GM13976 (cell line): ENCODE results near the gene CD58.

Experiments
- DNase-seq: peaks from one replicate; pipeline ENCODE4 v3.0.0; 2012; ENCODE audit warnings: low spot score
- in situ Hi-C: fragments of 300-500 bp; cut with MboI; formaldehyde crosslinking; loops from one replicate; pipeline ENCODE4 v1.12.0; 2022; ENCODE audit warnings: low sequenced_read_pairs, mixed read lengths, inconsistent platforms; ENCODE audit not compliant: unreplicated experiment
- TF ChIP-seq, protein P1 (sequence below): IDR thresholded peaks from 2 replicates; pipeline ENCODE4 v1.5.1; 2012; ENCODE audit warnings: borderline replicate concordance, mild to moderate bottlenecking; ENCODE audit not compliant: insufficient read depth; ENCODE audit errors: extremely low read depth, missing control alignments, control extremely low read depth

The CD58 gene

DNA sequence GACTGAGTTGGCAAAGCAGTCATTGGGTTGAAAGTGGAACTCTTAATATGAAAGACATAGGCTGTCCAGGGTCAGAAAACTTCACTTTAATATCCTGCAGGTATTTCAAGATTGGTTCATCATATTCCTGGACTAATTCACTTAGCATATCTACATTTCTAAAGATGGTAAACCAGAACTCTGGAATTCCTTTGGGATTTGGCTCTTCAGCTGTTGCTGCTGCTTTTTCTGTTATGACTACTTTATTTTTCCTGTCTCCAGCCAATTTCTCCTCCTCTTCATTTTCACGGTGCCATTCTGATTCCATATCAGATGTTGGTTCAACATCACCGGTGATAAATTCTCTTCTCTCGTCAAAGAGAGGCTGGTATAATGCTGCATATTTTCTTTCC is 37.4 kb downstream of the CD58 start:
- TF ChIP-seq, protein P1, sequence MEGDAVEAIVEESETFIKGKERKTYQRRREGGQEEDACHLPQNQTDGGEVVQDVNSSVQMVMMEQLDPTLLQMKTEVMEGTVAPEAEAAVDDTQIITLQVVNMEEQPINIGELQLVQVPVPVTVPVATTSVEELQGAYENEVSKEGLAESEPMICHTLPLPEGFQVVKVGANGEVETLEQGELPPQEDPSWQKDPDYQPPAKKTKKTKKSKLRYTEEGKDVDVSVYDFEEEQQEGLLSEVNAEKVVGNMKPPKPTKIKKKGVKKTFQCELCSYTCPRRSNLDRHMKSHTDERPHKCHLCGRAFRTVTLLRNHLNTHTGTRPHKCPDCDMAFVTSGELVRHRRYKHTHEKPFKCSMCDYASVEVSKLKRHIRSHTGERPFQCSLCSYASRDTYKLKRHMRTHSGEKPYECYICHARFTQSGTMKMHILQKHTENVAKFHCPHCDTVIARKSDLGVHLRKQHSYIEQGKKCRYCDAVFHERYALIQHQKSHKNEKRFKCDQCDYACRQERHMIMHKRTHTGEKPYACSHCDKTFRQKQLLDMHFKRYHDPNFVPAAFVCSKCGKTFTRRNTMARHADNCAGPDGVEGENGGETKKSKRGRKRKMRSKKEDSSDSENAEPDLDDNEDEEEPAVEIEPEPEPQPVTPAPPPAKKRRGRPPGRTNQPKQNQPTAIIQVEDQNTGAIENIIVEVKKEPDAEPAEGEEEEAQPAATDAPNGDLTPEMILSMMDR, result no peak
- no peak for DNase-seq
- in situ Hi-C loops, result no loop called here

DNA sequence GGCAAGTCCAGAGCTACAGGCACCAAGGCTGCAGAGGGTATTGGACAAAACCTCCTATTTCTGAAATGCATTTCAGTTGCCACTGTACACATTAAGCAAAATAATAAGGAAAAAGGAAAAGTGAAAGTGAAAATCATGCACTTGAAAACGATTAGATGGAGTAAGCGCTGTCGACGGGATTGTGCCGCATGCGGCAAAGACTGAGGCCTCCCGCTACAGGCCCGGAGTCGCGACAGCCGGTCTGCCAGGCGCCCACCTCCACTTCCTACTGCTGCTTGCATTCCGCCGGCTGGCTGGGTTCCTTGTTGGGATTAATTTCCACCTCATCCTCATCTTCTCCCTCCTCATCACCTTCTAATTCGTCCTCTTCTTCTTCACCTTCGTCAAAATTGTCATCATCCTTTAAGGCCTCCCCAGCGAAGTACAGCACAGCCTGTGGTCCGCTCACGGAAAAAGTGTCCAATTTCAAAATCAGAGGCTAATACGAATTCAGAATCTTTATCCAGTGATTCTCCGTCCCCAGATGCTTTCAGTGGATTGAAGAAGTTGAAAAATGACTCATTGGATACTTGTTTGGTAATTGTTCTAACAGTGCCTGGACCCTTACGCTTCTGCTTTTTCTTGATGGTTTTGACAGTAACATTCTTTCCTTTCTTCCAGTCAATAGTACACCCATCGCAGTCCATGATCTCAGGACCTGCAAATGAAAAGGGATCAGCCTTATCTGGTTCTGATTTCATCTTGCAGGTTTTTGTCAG is 38.0 kb downstream of the CD58 start:
- no peak for DNase-seq
- in situ Hi-C loops, result no loop called here
- TF ChIP-seq, protein P1, result no peak

DNA sequence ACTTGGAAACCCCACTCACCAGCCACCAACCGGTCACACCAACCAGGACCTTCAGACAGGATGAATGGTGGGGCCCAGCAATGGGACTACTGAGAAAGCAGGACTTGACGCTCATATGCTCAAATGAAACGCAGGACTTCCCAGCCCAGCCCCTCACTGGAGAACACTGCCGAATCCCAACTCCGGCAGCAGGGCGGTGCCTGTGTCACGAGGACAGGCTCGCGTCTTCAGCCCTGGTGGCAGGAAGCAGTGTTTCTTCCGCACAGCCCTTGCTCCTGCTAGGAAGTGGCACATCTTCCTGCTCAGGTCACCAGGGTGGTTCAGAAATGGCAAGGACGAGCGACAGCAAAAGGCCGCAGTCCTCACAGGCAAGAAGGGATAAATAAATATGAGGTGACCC is 38.9 kb downstream of the CD58 start:
- in situ Hi-C loops, result no loop called here

DNA sequence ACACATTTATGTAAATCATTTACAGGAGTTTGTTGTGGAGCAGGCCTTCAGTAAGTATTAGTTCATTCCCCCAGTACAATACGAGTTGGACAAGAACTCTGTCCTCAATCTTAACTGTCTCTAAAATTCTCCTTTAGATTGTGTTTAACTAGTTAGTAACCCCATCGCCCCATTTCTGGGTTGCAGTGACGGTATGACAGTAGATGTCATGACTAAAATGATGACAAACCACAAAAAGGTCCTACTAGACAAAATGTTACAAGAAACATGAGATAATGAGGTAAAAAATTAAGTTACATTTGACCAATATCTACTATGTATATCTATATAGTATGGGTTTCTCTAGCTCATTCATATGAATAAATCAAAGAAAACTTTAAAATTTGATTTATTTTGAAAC is 41.1 kb downstream of the CD58 start:
- in situ Hi-C loops, result no loop called here
- TF ChIP-seq, protein P1, result no peak
- DNase-seq, result no peak

More for the DNA sequence above, 38.9 kb downstream of the CD58 start:
- TF ChIP-seq, protein P1, result no peak
- no peak for DNase-seq

DNA sequence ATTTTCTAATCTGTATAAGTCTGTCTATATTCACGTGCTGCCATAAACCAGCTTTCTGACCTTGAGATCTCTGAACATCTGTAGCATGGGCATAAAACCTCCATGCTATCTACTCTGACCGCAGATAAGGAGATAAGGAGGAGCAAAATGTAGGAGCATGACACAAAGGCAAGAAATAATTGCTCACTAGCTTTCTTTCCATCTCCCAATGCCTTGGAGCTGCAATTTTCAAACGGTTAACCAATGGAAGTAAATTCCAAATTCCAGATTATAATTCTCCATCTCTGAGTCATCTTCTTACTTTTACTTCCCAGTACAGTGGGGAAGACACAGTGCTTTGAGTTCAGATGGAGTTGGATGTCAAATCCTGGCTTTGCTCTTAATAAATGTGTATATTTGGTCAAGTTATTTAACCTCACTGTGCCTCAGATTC is 41.6 kb downstream of the CD58 start:
- DNase-seq, result no peak
- TF ChIP-seq, protein P1, result no peak
- in situ Hi-C loops, result no loop called here

DNA sequence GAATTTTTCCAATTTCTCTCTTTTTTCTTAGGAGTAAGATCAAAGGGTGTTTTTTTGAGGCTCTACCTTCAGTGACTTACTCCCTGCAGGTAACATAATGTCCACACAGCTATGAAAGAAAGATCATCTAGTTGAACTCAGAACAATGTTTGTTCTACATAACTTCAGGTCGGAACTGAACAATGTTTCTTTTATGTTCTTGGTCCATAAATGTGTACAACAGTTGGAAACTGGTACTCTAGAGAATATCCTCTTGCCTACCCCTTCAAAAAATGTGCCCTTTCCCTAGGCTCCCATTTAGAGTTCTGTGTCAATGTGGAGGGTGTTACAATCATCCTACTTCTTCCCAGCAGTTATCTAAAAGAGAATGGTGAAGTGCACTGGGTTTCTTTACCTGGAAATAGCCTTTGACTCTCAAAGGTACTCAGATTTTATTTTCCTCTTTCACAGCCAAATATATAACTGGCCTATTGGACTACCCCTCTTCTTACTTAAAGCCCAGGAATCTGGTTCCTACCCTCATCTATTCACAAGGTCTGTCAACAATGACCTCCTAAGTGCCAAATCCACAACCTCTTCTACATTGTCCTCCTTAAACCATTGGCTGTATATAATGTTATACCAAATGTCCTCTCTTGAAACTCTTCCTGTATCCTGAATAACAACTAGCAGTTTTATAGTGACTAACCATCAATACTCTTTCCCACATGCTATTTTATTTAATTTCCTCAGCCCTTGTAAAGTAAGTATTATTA is 42.3 kb downstream of the CD58 start:
- in situ Hi-C loops, result no loop called here
- DNase-seq, result no peak
- TF ChIP-seq, protein P1, result no peak
